ENCODE measurements around the gene SCUBE2.
"Not testable (repeated sequence)": the region's sequence is repeated elsewhere in the genome, so short reads cannot be mapped to it uniquely, and the experiment has no call there.

Gene SCUBE2

DNA sequence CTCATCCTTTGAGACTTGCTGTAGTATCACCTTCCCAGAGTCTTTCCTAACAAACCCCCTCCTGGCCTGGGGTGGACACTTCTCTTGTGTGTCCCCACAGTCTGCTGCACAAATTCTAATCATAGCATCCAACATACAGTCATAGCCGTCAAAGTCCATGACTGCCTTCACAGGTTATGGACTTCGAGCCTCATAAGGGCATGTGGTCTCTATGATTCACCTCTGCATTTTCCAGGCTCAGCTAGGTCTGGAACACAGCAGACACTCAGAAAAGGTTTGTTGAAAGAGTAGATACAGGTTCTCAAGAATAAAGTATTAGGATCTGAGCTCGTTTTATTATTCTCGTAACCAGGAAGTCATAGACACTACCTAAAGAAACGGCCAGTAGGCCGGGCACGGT lies 13.2 kb upstream of the SCUBE2 start:
- DNase-seq (ENCODE audit: low read depth), result no peak

DNA sequence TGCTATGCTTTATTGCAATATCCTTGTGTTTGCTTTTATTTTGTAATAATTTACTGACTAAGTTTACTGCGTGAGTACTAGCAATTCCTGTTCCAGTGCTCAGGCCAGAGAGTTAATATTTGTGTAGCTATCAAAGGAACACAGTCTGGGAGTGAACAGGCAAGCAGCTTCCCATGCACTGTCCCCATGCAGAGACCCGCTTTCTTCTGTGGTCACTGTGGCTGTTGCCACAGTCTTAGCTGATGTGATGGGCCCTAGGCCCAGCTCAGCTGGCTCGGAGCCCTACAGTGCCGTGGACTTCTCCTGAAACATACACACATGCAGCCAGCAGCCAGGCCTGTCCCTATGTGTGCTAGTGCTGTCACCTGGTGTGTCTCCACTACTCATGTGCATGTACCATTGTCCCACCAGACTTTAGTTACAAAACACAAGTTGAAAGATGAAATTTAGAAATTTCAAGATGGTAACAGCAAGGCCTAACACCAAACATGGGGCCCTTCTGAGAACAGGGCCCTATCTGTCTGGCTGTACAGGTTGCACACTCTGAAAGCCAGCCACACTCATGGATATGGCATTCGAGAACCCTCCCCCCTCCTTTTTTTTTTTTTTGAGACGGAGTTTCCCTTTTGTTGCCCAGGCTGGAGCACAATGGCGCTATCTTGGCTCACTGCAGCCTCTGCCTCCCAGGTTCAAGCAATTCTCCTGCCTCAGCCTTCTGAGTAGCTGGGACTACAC lies 12.3 kb upstream of the SCUBE2 start:
- DNase-seq (ENCODE audit: low read depth), result no peak

DNA sequence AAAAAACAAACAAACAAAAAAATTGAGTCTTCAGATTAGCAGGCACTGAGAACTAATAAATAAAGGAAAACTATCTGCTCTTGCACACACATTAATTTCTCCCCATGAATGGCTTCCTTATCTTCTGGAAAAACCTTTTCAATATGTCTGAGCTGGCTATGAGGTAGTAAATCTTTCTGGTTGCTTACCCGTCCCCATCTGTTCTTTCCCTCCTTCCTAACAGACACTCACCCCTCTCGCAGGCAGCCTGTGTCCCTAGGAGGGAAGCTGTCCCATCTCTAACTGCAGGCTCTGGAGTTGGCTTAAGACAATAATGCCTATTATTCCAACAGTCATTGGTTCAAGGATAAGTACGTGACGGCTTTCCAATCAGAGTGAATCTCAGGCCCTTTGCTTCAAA lies 8.2 kb upstream of the SCUBE2 start:
- DNase-seq (ENCODE audit: low read depth), result no peak

DNA sequence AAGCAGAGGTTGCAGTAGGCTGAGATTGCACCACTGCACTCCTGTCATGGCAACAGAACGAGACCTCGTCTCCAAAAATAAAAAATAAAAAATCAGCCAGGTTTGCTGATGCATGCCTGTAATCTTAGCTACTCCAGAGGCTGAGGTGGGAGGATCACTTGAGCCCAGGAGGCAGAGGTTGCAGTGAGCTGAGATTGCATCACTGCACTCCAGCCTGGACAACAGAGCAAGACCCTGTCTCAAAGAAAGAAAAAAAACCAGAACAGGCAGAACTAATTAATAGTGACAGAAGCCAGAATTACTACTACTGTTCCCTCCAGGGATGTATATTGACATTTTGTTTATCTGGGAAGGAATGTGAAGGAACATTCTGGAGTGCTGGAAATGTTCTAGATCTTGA lies 7.1 kb upstream of the SCUBE2 start:
- DNase-seq (ENCODE audit: low read depth), result not testable (repeated sequence)

DNA sequence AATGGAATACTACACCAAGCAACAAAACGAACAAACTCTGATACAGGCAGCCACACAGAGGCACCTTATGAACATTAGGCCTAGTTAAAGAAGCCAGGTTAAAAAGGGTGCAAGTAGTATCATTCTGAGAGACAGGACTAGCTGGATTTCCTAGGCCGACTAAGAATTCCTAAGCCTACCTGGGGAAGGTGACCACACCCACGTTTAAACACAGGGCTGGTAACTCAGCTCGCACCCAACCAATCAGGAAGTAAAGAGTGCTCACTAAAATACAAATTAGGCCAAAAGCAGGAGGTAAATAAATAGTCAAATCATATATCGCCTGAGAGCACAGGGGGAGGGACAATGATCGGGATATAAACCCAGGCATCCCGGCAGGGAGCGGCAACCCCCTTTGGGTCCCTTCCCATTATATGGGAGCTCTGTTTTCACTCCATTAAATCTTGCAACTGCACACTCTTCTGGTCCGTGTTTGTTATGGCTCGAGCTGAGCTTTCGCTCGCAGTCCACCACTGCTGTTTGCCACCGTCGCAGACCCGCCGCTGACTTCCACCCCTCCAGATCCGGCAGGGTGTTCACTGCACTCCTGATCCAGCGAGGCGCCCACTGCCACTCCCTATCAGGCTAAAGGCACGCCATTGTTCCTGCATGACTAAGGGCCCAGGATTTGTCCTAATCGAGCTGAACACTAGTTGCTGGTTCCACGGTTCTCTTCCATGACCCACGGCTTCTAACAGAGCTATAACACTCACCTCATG lies 6.0 kb upstream of the SCUBE2 start:
- not testable (repeated sequence) for DNase-seq (ENCODE audit: low read depth)

DNA sequence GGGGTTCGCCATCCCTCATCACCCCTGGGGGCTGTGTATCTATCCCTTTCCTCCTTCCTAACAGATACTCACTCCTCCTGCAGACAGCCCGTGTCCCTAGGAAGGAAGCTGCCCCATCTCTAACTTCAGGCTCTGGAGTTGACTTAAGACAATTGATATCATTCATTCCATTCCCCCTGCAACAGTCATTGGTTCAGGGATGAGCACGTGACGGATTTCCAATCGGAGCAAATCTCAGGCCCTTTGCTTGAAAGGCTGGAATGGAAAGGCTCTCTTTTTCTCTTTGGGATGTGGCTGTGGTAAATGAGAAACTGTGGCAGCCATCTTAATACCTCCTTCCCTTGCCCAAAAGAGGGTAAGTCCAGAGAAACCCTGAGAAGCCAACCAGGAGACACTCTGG lies 5.0 kb upstream of the SCUBE2 start:
- DNase-seq (ENCODE audit: low read depth), result no peak

DNA sequence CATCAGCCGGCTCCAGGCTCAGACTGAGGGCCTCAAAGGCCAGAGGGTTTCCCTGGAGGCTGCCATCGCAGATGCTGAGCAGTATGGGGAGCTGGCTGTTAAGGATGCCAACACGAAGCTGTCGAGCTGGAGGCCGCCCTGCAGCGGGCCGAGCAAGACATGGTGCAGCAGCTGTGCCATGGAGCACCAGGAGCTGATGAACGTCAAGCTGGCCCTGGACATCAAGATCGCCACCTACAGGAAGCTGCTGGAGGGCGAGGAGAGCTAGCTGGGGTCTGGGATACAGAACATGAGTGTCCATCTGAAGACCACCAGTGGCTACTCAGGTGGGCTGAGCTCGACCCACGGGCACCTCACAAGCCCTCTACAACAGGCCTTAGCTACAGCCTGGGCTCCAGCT lies 4.0 kb upstream of the SCUBE2 start:
- no peak for DNase-seq (ENCODE audit: low read depth)

DNA sequence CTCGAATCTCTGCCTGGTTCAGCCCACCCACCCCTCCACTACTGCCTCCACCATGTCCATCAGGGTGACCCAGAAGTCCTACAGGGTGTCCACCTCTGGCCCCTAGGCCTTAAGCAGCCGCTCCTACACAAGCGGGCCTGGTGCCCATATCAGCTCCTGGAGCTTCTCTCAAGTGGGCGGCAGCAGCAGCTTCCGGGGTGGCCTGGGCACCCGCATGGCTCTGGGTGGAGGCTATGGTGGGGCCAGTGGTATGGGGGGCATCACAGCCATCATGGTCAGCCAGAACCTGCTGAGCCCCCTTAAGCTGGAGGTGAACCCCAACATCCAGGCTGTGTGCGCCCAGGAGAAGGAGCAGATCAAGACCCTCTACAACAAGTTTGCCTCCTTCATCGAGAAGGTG lies 3.0 kb upstream of the SCUBE2 start:
- no peak for DNase-seq (ENCODE audit: low read depth)

DNA sequence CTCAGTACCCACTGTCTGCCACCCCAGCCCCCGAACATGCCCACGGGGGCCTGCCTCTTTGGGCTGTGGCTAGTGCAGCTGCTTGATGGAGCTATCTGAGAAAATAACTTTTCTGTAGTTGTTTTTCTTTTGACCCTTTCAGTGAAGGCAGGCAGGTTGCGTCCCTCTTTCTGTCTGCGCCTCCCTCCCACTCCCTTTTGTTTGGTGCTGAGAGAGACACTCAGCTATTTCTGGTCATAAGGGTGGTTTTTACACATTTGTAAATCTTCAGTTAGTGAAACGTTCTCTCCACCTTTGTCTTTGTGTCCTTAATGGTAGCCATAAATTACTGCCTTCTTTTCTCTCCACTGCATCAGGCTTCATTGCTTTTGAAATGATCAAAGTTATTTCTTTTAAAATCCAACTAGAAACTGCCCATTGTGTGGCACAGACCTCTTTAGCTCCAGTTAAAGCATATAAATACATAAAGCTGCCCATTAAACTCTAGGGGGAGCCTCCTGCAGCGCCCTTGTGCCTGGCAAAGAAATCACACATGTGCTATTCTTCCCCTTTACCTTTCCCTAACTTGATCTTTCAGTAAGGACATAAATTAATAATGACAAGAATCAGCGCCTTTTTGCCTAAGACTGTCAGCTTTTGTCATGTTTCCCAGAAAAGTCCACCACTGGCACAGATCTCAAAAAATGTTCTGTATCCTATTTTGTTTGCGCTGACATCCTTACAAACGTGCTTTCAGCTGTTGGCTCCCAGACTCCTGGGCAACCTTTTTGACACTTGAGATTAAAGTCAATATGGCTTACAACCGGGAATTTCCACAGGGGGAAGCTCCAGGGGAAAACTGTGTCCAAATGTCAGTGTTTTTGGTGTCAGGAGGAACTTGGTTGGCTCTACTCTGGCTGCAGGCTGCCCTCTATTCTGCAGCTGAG lies 1.7 kb upstream of the SCUBE2 start:
- DNase-seq (ENCODE audit: low read depth), result no peak

DNA sequence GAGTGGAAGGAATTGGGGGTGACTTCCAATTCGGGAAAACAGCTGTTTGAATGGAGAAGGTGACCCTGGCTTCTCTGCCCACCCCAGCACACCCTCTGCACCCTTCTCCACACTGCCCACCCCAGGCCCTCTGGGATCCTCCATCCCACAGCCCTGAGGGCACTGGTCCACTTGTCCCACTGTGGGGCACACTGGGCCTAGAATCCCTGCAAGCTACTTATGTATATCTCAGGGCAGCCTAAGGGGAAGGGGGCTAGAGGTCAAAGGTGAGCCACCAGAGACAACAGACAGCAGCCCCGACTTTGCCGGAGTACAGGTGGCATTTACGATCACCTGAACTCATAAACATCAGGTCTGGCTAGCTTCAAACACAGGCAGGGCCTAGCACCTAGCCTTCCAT lies 673 bp upstream of the SCUBE2 start:
- no peak for DNase-seq (ENCODE audit: low read depth)

DNA sequence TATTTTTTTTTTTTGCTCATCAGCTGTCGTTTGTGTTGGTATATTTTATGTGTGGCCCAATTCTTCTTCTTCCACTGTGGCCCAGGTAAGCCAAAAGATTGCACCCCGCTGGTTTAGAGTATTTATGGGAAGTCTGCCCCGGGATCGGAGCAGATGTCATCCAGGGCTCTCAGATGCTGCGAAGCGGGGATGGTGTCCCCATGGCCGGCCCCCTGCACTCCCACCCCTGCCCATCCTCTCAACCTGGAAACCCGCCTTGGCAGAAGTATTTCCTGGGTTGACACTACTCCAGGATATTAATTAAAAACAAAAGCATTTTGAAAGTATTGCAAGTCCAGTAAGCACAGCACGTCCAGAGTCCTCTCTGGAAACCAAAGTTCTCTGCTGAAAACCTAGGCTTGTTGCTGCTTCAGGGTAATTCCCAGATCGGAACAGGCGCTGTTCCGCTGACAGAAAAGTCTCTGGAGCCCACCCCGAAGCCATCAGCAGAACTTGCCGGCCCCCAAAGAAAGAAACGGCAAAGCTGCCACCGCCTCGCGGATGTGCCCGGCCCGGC lies 833 bp downstream of the SCUBE2 start:
- DNase-seq (ENCODE audit: low read depth), result no peak

DNA sequence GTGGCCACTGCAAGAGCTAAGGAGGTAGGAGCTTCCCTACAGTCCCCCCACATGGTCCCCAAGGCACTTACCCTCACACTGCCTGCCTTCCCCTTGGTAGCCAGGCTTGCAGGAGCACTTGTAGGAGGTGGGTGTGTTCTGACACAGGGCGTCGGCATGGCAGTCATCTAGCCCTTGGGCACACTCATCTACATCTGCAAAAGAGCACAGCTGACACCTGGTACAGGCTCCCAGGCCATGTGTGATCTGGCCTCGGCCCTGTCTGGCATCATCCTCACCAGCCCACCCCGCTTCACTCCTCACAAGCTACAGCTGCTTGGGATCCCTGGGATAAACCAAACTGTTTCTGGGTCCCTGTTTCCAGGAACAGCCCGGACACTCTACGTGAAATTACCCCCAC lies 1.8 kb downstream of the SCUBE2 start:
- no peak for DNase-seq (ENCODE audit: low read depth)

DNA sequence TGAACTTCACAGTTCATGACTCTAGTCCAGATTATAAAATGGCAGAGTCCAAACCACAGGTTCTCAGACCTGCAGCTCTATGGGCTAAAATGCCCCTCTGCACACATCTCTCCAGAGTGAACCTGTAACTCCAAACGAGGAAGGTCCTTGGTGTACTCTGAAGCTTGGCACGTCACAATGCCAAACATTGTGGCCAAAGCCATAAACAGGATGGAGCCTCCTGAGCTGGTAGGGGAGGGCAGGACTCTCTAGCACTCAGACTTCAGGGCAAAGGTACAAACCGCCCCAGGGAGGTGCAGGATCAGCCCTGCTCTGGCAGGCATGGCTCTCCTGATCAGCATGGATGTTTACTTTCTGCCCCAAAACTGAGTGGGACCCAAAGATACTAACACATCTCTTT lies 2.3 kb downstream of the SCUBE2 start:
- DNase-seq (ENCODE audit: low read depth), result no peak

DNA sequence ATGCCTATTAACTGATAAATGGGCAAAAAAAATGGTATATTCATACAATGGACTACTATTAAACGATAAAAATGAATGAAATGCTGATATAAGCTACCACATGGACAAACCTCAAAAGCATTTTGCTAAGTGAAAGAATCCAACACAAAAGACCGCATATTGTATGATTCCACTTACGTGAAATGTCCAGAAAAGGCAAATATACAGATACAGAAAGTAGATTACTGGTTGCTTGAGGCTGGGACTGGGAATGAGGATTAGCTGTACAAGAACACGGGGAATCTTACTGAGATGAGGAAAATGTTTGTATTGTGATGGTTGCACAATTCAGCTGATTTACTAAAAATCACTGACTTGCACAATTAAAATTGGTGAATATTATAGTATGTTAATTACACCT lies 8.8 kb downstream of the SCUBE2 start:
- no peak for DNase-seq (ENCODE audit: low read depth)

DNA sequence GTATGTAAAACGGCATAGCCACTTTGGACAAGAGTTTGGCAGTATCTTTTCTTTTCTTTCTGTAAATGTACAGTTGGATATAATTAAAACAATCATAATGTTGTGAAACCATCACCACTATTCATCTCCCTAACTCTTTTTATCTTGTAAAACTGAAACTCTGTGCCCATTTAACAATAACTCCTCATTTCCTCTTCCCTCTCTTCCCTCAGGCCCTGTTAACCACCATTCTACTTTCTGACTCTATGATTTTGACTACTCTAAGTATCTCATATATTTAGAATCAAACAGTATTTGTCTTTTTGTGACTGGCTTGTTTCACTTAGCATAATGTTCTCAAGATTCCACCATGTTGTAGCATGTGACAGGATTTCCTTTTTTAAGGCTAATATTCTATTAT lies 10.2 kb downstream of the SCUBE2 start:
- no peak for DNase-seq (ENCODE audit: low read depth)

DNA sequence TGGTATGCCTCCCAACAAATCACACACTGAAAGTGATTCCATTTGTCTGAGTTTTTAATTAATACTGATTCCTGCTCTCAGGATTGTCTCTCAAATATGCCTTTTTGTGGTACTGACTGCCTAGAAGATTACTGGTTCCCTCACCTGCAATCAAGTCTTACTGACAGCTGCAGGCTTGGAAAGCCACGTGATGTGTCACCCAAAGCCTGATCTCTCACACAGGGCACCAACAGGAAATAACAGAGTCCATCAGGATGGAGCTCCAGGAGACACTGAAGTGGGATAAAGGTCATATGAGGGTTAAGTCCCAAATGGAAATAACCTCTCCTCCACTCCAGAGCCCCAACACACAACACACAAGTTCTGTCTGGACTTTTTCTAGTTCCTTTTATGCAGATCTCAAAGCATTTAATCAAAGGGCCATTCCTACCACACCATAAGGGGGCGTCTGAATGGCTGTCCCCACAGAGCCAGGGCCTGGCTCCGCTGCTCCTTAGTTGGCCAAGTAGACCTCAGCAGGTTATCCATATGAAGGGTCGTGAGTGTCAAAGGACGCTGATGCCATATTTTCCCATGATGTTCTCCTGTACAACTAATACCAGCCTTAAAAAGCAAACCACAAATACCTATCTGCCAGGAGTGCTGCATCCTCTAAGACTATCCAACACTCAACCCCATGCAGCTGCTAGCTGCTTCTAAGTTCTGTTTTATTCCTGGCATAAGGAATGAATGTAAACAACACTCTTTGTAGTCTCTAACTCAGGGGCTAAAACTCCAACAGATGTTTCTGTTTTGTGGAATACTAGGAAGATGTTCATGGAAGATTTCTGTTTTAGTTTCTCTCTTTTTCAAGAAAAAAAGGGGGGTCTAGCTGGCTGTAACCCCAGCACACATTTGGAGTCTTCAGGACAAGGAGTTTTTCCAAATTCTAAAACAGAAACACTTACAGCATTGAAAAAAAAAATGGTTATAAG lies 13.0 kb downstream of the SCUBE2 start:
- no peak for DNase-seq (ENCODE audit: low read depth)

DNA sequence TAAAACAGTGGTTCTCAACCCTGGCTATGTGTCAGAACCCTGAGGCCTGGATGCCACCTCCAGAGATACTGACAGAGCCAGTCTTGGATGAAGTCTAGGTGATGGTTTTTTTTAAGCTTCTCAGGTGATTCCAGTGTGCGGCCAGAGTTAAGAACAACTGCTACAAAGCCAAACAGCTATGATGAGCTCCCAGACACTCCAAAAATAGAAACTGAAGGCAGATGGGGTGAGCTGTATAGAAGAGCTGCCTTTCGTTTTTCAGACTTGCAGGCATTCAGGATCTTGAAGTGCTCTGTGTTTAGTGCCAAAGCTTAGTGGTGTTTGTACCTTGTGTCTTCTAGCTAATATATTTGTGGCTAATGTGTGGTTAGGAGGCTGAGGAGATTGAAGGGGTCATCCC lies 14.2 kb downstream of the SCUBE2 start:
- no peak for DNase-seq (ENCODE audit: low read depth)

DNA sequence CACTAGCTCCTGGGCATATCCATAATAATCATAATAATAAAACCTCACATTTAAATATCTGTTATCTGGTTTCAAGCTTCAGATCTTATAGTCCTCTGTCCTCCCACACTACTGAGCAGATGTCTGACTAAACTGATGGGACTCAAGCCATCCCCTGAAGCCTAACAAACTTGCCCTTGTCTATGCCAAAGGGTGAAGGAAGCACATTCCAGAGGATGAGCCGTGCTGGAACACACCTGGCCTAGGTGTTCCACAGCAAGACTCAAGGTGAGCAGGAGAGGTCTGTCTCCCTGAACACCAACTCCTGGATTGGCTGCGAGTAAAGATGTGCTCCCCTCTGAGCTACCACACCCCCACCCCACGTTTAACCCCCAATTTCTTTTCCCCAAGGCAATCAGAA lies 14.7 kb downstream of the SCUBE2 start:
- DNase-seq (ENCODE audit: low read depth), result no peak

DNA sequence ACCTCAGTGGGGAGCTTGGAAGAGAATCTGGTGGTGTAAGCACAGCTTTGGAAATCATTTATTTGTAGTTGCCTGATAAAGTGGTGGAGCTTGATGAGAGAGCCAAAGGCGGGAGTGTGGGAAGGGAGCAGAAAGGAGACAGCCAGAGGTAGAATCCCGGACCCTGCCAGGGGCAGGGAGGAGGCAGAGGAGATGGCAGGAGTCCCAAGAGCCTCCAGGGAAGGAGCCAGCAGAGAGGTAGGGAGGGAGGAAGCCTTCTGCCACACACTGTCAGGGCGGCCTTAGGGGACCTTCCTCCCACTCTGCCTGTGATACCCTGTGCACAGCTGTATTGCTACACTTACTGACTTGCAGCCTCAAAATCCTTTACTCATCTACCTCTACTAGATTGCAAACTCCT lies 15.4 kb downstream of the SCUBE2 start:
- DNase-seq (ENCODE audit: low read depth), result no peak

DNA sequence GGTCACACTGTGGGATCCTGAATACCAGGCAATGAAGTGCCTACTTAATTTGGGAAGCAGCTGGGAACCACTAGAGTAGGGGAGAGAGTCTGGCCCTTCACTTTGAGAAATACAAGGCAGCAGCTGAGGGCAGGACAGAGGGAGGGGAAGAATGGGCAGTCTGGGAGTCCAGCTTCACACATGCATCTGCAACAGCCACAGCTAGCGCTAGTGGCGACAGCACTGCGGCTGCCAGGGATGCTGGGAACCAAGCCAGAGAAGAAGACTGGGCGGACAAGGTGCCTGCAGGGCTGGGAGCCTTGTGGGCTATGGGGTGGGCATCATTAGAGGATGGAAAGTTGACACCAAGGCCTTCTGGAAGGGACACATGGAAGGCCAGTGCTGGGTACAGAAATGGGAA lies 15.8 kb downstream of the SCUBE2 start:
- DNase-seq (ENCODE audit: low read depth), result no peak

DNA sequence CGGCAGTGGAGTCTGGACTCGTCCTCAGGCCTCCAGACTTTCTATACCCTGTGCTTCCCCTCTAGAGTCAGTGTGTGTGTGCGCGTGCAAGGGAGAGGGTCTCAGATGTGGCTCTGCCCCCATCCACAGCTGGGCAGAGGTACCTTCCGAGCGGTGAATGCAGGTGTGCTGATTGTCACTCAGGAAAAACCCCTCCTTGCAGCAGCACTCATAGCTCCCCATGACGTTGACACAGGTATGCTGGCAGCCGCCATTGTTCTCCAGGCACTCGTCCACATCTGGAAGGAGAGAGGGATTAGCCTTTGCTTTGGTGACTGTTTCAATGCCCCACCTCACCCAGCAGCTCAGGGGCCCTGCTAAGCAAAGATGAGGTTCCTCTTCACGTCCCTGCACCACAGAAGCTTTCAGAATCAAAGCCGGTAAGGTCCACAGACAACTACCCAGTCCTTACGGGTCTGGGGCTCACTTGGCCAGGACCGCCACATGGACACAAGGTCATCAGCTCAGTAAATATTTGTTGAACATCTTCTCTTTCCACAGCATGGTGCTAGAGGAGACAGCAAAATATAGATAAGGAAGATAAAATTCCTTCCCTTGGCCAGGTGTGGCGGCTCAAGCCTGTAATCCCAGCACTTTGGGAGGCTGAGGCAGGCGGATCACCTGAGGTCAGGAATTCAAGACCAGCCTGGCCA lies 16.9 kb downstream of the SCUBE2 start:
- no peak for DNase-seq (ENCODE audit: low read depth)
